ENCODE measurements around the gene MCHR1.
A peak's percentile ranks its signal among the peaks of the same experiment; 100 is the strongest.

MCHR1 gene

GRCh38 chr22:40679249-40679963, at the start of gene MCHR1:
TSS of gene MCHR1 (plus strand) at chr22:40679484. CDS start at chr22:40679653, 169 bp downstream.
- DNase-seq (no peak), ATAC-seq (no peak)
- Mint-ChIP-seq H3K36me3 (ENCODE audit: low read depth) (no peaks in the 10 kb centered on the region), H3K27ac (no peak within 1 kb of the TSS), H3K27me3 (peaks cover 18% of the 10 kb centered on the region), H3K9me3 (no peaks in the 10 kb centered on the region), H3K4me3 (no peak within 1 kb of the TSS), H3K4me1 (peaks cover 22% of the 10 kb centered on the region)

- DNase-seq (no peak), ATAC-seq (no peak)
- Mint-ChIP-seq H3K27ac (no peak overlapping the region), H3K27me3 (no peaks in the 10 kb centered on the region), H3K4me3 (no peak overlapping the region), H3K9me3 (no peaks in the 10 kb centered on the region), H3K36me3 (ENCODE audit: low read depth) (no peaks in the 10 kb centered on the region), H3K4me1 (peaks cover 63% of the 10 kb centered on the region)
These were observed 47.4 kb upstream of the MCHR1 start for GRCh38 chr22:40631925-40632324.

- no peak for ATAC-seq
- no peaks in the 10 kb centered on the region for H3K27me3 Mint-ChIP-seq
- no peaks in the 10 kb centered on the region for H3K36me3 Mint-ChIP-seq (ENCODE audit: low read depth)
These were observed 46.2 kb upstream of the MCHR1 start for GRCh38 chr22:40633036-40633435.

GRCh38 chr22:40634119-40634903, 45.0 kb upstream of the MCHR1 start:
- H3K36me3 Mint-ChIP-seq (ENCODE audit: low read depth), result no peaks in the 10 kb centered on the region
- H3K27me3 Mint-ChIP-seq, result no peaks in the 10 kb centered on the region
- no peak overlapping the region for H3K27ac Mint-ChIP-seq
- H3K9me3 Mint-ChIP-seq, result no peaks in the 10 kb centered on the region
- no peak overlapping the region for H3K4me3 Mint-ChIP-seq
- DNase-seq (no peak), ATAC-seq (no peak)
- peaks cover 47% of the 10 kb centered on the region for H3K4me1 Mint-ChIP-seq

More at GRCh38 chr22:40633036-40633435, 46.2 kb upstream of the MCHR1 start:
- no peak overlapping the region for H3K27ac Mint-ChIP-seq
- H3K9me3 Mint-ChIP-seq, result no peaks in the 10 kb centered on the region
- H3K4me3 Mint-ChIP-seq, result no peak overlapping the region
- H3K4me1 Mint-ChIP-seq, result peaks cover 58% of the 10 kb centered on the region
- DNase-seq, result no peak

GRCh38 chr22:40635043-40635939, 44.0 kb upstream of the MCHR1 start:
- ATAC-seq (no peak), DNase-seq (no peak)
- H3K9me3 Mint-ChIP-seq, result no peaks in the 10 kb centered on the region
- peaks cover 46% of the 10 kb centered on the region for H3K4me1 Mint-ChIP-seq
- peak overlapping the region; percentile 86 for H3K4me3 Mint-ChIP-seq
- H3K36me3 Mint-ChIP-seq (ENCODE audit: low read depth), result no peaks in the 10 kb centered on the region
- H3K27me3 Mint-ChIP-seq, result no peaks in the 10 kb centered on the region
- no peak overlapping the region for H3K27ac Mint-ChIP-seq

GRCh38 chr22:40635940-40636379, 43.3 kb upstream of the MCHR1 start:
- ATAC-seq (no peak), DNase-seq (peak; percentile 19)
- H3K36me3 Mint-ChIP-seq (ENCODE audit: low read depth), result no peaks in the 10 kb centered on the region
- H3K27me3 Mint-ChIP-seq, result no peaks in the 10 kb centered on the region
- peaks cover 44% of the 10 kb centered on the region for H3K4me1 Mint-ChIP-seq
- no peak overlapping the region for H3K27ac Mint-ChIP-seq
- no peaks in the 10 kb centered on the region for H3K9me3 Mint-ChIP-seq
- H3K4me3 Mint-ChIP-seq, result peak overlapping the region; percentile 86

GRCh38 chr22:40636380-40637182, 42.7 kb upstream of the MCHR1 start, which contains the start of gene MRTFA:
TSS of gene MRTFA (minus strand) at chr22:40636719.
- no peaks in the 10 kb centered on the region for H3K27me3 Mint-ChIP-seq

GRCh38 chr22:40637183-40638150, 41.8 kb upstream of the MCHR1 start:
- Mint-ChIP-seq H3K27me3 (no peaks in the 10 kb centered on the region), H3K9me3 (no peaks in the 10 kb centered on the region), H3K4me3 (peak overlapping the region; percentile 83), H3K36me3 (ENCODE audit: low read depth) (no peaks in the 10 kb centered on the region), H3K27ac (peak overlapping the region; percentile 97), H3K4me1 (peaks cover 34% of the 10 kb centered on the region)
- ATAC-seq, result peak; percentile 41
- DNase-seq, result peak; percentile 70

More at GRCh38 chr22:40636380-40637182, 42.7 kb upstream of the MCHR1 start, which contains the start of gene MRTFA:
- no peaks in the 10 kb centered on the region for H3K9me3 Mint-ChIP-seq
- H3K4me1 Mint-ChIP-seq, result peaks cover 39% of the 10 kb centered on the region
- H3K36me3 Mint-ChIP-seq (ENCODE audit: low read depth), result no peaks in the 10 kb centered on the region
- peak within 1 kb of the TSS; percentile 97 for H3K27ac Mint-ChIP-seq
- DNase-seq (peak; percentile 100), ATAC-seq (peak; percentile 97)
- H3K4me3 Mint-ChIP-seq, result peak within 1 kb of the TSS; percentile 86

- no peak for ATAC-seq
- H3K4me3 Mint-ChIP-seq, result no peak overlapping the region
- H3K9me3 Mint-ChIP-seq, result no peaks in the 10 kb centered on the region
- H3K27me3 Mint-ChIP-seq, result no peaks in the 10 kb centered on the region
- no peaks in the 10 kb centered on the region for H3K36me3 Mint-ChIP-seq (ENCODE audit: low read depth)
- DNase-seq, result no peak
- H3K27ac Mint-ChIP-seq, result no peak overlapping the region
- H3K4me1 Mint-ChIP-seq, result peaks cover 27% of the 10 kb centered on the region
These were observed 41.0 kb upstream of the MCHR1 start for GRCh38 chr22:40638261-40638660.

GRCh38 chr22:40641269-40641668, 38.0 kb upstream of the MCHR1 start:
- DNase-seq (no peak), ATAC-seq (no peak)
- peaks cover 10% of the 10 kb centered on the region for H3K4me1 Mint-ChIP-seq
- H3K27ac Mint-ChIP-seq, result no peak overlapping the region
- no peaks in the 10 kb centered on the region for H3K9me3 Mint-ChIP-seq
- no peaks in the 10 kb centered on the region for H3K27me3 Mint-ChIP-seq
- no peaks in the 10 kb centered on the region for H3K36me3 Mint-ChIP-seq (ENCODE audit: low read depth)
- H3K4me3 Mint-ChIP-seq, result no peak overlapping the region

GRCh38 chr22:40642316-40642715, 37.0 kb upstream of the MCHR1 start:
- no peak for DNase-seq
- Mint-ChIP-seq H3K4me3 (no peak overlapping the region), H3K27me3 (no peaks in the 10 kb centered on the region), H3K4me1 (peaks cover 9% of the 10 kb centered on the region), H3K27ac (no peak overlapping the region), H3K9me3 (no peaks in the 10 kb centered on the region), H3K36me3 (ENCODE audit: low read depth) (no peaks in the 10 kb centered on the region)
- no peak for ATAC-seq

GRCh38 chr22:40645579-40646197, 33.6 kb upstream of the MCHR1 start:
- Mint-ChIP-seq H3K4me1 (peaks cover 5% of the 10 kb centered on the region), H3K36me3 (ENCODE audit: low read depth) (no peaks in the 10 kb centered on the region), H3K27ac (no peak overlapping the region), H3K9me3 (no peaks in the 10 kb centered on the region), H3K4me3 (no peak overlapping the region), H3K27me3 (no peaks in the 10 kb centered on the region)
- no peak for DNase-seq
- no peak for ATAC-seq

Data from activated naive CD8-positive, alpha-beta T cell treated with anti-CD3 and anti-CD28 coated beads, Interleukin-2, amount 50 U/mL, for 24 hours (primary cell).